Measurements from ENCODE around the gene FANCG. TPM values are rescaled to one million over a fixed set of nuclear protein-coding genes. Genes with fewer than 3 reads are reported as not detected.
A peak's percentile ranks its signal among the peaks of the same experiment; 100 is the strongest.

Gene FANCG
- total RNA-seq, 4 donors from 2014 or later, result 1.8 to 15.7 (median 3.4) TPM

DNA sequence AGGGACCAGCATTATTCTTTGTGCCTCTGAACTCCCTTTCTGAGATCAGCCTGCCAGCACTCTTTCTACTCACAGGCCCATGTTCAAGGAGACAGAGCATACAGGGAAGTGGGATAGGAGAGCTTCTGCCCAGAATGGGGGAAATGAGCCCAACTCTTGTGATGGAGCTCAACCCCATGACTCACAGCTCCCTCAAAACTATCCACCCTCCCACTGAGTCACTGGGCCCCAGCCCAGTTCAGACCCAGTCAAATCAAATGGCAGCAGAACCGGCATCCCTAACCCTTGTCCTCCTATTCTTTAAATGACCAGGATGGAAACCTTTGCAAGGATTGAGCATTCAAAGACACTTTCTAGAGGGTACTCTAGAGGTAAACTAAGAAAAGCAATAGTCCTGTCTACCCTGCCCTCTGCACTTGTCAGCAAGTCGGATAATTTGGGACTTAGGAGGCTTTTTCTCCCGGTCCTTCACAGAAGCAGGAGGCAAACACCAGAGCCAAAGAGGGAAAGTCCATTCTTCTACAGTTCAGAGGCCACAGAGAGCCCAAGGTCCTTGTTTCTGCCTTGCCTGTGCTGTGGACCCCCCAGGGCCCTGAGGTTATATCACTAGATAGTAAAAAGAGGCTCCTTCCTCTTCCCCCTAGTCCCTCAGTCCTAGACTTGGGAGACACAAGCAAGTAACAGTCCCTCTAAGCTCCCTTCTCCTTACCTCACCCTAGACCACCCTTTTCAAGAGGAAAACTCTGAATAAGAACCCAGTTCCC is 32.7 kb upstream of the FANCG start:
- peaks cover 0 to 11% of the 10 kb centered on the region in 2 donors for H3K36me3 ChIP-seq
- H3K27me3 ChIP-seq, result no peaks in the 10 kb centered on the region
- ATAC-seq (no peak), DNase-seq (no peak)
- peak overlapping the region in 1 of 4 donors; percentile 90 for H3K4me3 ChIP-seq
- H3K9me3 ChIP-seq, result no peaks in the 10 kb centered on the region
- H3K27ac ChIP-seq, result peak overlapping the region; percentile 83 to 96 (median 88)
- in situ Hi-C loops (cut with MboI; ENCODE audit: low sequenced_read_pairs in 4 of 4) (loop anchor here in 2 of 4 donors (10.0 to 25.0 kb wide), 2 partner anchors 442 to 450 kb away; a partner anchor contains a TSS), intact Hi-C loops (cut with DNase I; ENCODE audit: low total_unique reads) (loop anchor here (10.0 kb wide), 3 partner anchors 252 to 702 kb away; partner anchors contain the start of genes DNAI1, FAM219A, HINT2 and SPAG8)
- H3K4me1 ChIP-seq, result peaks cover 30 to 38% of the 10 kb centered on the region in 2 donors
- TF ChIP-seq POLR2A (IDR thresholded peaks at IDR 0.05), result no peak
- TF ChIP-seq, protein P1, sequence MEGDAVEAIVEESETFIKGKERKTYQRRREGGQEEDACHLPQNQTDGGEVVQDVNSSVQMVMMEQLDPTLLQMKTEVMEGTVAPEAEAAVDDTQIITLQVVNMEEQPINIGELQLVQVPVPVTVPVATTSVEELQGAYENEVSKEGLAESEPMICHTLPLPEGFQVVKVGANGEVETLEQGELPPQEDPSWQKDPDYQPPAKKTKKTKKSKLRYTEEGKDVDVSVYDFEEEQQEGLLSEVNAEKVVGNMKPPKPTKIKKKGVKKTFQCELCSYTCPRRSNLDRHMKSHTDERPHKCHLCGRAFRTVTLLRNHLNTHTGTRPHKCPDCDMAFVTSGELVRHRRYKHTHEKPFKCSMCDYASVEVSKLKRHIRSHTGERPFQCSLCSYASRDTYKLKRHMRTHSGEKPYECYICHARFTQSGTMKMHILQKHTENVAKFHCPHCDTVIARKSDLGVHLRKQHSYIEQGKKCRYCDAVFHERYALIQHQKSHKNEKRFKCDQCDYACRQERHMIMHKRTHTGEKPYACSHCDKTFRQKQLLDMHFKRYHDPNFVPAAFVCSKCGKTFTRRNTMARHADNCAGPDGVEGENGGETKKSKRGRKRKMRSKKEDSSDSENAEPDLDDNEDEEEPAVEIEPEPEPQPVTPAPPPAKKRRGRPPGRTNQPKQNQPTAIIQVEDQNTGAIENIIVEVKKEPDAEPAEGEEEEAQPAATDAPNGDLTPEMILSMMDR (IDR thresholded peaks at IDR 0.05 in 4 of 5, conservative IDR thresholded peaks at IDR 0.05 in 1 of 5), result no peak

DNA sequence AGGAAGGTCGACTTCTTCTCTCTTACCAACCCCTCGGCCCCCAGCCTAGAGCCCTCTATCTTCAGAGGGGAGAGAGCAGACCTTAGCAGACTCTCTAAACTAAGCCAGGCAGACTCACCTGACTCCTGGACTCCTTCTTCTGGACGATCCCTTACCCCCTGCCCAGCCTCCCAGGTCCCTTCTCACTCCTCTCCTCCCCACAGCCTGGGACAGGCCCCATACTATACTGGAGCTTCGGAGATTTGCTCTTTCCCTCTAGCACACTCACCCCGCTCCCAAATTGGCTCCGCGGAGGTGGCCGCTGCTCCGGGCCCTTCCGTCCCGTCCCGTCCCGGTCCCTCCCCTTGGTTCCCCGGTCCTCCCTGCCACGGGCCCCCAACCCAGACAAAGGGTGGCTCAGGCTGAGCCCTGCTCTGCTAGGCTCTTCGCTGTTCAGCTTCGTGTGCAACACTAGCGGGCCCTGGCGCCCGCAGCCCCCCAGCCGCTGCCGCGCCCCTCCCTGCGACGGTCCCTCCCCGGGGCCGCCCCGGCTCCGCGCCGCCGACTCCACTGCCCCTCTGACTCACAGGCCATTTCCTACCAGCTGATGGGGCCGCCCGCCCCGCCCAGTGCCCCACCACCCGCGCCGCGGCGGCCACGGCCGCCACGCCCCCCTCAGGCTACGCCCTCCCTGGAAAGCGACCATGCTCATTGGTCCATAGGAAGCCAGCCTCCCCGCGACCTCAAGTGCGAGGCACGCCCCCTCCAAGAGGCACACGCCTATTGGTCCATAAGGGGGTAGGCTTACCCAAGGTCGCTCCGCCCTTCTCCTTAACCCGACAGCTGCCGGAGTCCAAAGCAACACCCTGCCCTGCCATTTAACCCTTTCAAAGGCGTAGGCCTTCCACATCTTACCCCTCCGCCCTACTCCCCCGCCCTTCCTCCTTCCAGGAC is 31.5 kb upstream of the FANCG start:
- peak; percentile 98 to 99 for DNase-seq
- Histone ChIP-seq H3K4me1 (peaks cover 26 to 38% of the 10 kb centered on the region in 2 donors), H3K4me3 (peak overlapping the region; percentile 75 to 91 (median 86)), H3K9me3 (no peaks in the 10 kb centered on the region), H3K27me3 (no peaks in the 10 kb centered on the region), H3K36me3 (peaks cover 0 to 23% of the 10 kb centered on the region in 2 donors), H3K27ac (peak overlapping the region; percentile 91 to 96 (median 94))
- ATAC-seq, result peak; percentile 80 to 83
- in situ Hi-C loops (cut with MboI; ENCODE audit: low sequenced_read_pairs in 4 of 4) (loop anchor here in 2 of 4 donors (10.0 to 25.0 kb wide), 2 partner anchors 444 to 451 kb away; a partner anchor contains a TSS), intact Hi-C loops (cut with DNase I; ENCODE audit: low total_unique reads) (loop anchor here (1.0 to 10.0 kb wide), 4 partner anchors 119 to 704 kb away; partner anchors contain the start of genes DNAI1, FAM219A, HINT2 and SPAG8)
- TF ChIP-seq, protein P1 (IDR thresholded peaks at IDR 0.05 in 4 of 5, conservative IDR thresholded peaks at IDR 0.05 in 1 of 5), result no peak
- peak; percentile 95 for TF ChIP-seq POLR2A (IDR thresholded peaks at IDR 0.05)

DNA sequence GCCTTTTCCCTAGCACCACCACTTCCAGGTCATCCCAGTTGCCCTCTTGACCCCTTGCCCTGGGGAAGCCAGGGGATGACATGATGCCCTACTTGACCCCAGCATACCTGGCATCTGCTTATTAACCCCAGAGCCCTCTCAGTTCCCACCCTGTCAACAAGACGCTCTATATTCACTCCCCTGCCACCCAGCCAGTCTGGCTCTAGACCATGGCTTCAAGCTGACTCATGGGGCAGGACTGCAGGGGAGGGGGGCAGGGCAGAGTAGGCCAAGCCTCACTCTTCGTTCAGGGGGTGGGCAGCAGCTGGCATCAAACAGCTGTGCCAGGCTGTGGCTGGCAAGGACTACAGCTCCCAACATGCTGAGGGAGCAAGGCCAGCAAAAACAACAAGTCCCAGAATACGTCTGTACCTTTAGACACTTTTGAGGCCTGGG is 30.6 kb upstream of the FANCG start:
- Histone ChIP-seq H3K9me3 (no peaks in the 10 kb centered on the region), H3K4me1 (peaks cover 25 to 36% of the 10 kb centered on the region in 2 donors), H3K27me3 (no peaks in the 10 kb centered on the region), H3K36me3 (peaks cover 0 to 32% of the 10 kb centered on the region in 2 donors), H3K4me3 (peak overlapping the region; percentile 75 to 91 (median 86)), H3K27ac (peak overlapping the region; percentile 91 to 96 (median 94))
- TF ChIP-seq POLR2A (IDR thresholded peaks at IDR 0.05), result no peak
- TF ChIP-seq, protein P1 (IDR thresholded peaks at IDR 0.05 in 4 of 5, conservative IDR thresholded peaks at IDR 0.05 in 1 of 5), result no peak
- peak in 1 of 2 donors; percentile 5 for ATAC-seq
- in situ Hi-C loops (cut with MboI; ENCODE audit: low sequenced_read_pairs in 4 of 4) (loop anchor here in 2 of 4 donors (10.0 to 25.0 kb wide), 2 partner anchors 444 to 452 kb away; a partner anchor contains a TSS), intact Hi-C loops (cut with DNase I; ENCODE audit: low total_unique reads) (loop anchor here (10.0 kb wide), 3 partner anchors 254 to 704 kb away; partner anchors contain the start of genes DNAI1, FAM219A, HINT2 and SPAG8)
- peak in 1 of 2 donors; percentile 59 for DNase-seq

DNA sequence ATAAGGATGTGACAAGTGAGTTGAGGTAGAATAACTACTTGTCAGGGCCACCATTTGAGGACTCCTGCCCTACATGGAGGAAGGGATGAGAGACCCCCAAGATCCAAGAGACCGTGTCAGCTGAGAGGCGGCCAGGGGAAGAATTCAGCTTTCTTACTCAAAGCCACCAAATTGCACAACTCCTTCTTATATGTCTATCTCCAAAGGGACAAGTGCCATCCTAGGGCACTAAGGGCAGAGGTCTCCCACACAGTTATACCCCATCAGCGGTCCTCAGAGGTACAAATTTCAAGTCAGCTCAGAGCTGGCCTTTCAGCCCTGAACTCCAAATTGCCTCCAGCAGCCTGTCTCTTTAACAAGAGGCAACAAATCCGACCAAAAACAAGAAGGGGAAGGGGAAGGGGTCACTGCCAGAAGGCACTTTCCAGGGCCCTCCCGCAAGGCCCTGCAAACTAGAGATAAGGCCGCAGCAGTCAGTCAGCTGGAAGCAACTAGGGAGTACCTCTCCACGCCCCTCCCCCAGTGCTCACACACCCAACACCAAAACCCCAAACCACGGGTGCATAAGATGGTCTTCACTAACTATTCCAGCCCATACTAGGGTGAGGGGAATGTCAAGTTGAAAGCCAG is 29.3 kb upstream of the FANCG start:
- H3K4me1 ChIP-seq, result peaks cover 14 to 25% of the 10 kb centered on the region in 2 donors
- TF ChIP-seq POLR2A (IDR thresholded peaks at IDR 0.05), result no peak
- TF ChIP-seq, protein P1 (IDR thresholded peaks at IDR 0.05 in 4 of 5, conservative IDR thresholded peaks at IDR 0.05 in 1 of 5), result no peak
- intact Hi-C loops (cut with DNase I; ENCODE audit: low total_unique reads) (no loop called here), in situ Hi-C loops (cut with MboI; ENCODE audit: low sequenced_read_pairs in 4 of 4) (loop anchor here in 1 of 4 donors (25.0 kb wide), 1 partner anchor 453 kb away; a partner anchor contains a TSS)
- no peak overlapping the region for H3K27ac ChIP-seq
- H3K4me3 ChIP-seq, result no peak overlapping the region
- DNase-seq, result no peak
- H3K27me3 ChIP-seq, result no peaks in the 10 kb centered on the region
- peaks cover 0 to 45% of the 10 kb centered on the region in 2 donors for H3K36me3 ChIP-seq
- no peak for ATAC-seq
- H3K9me3 ChIP-seq, result no peaks in the 10 kb centered on the region
